ENCODE results near the gene CHRNA9.

Gene CHRNA9

GRCh38 chr4:40337051-40337450 lies 1.9 kb downstream of the CHRNA9 start:
- no peak for DNase-seq (ENCODE audit: low read depth in 1 of 2, low spot score in 1 of 2)

GRCh38 chr4:40337523-40337922 lies 2.4 kb downstream of the CHRNA9 start:
- no peak for DNase-seq (ENCODE audit: low read depth in 1 of 2, low spot score in 1 of 2)

GRCh38 chr4:40340030-40340429 lies 4.9 kb downstream of the CHRNA9 start:
- no peak for DNase-seq (ENCODE audit: low read depth in 1 of 2, low spot score in 1 of 2)

GRCh38 chr4:40347472-40347871 lies 12.3 kb downstream of the CHRNA9 start:
- no peak for DNase-seq (ENCODE audit: low read depth in 1 of 2, low spot score in 1 of 2)

GRCh38 chr4:40348000-40348399 lies 12.9 kb downstream of the CHRNA9 start:
- DNase-seq (ENCODE audit: low read depth in 1 of 2, low spot score in 1 of 2): no peak

GRCh38 chr4:40349561-40350198 lies 14.5 kb downstream of the CHRNA9 start:
- no peak for DNase-seq (ENCODE audit: low read depth in 1 of 2, low spot score in 1 of 2)

GRCh38 chr4:40350627-40351227 lies 15.6 kb downstream of the CHRNA9 start:
- no peak for DNase-seq (ENCODE audit: low read depth in 1 of 2, low spot score in 1 of 2)

- no peak for DNase-seq (ENCODE audit: low read depth in 1 of 2, low spot score in 1 of 2)
Measured at GRCh38 chr4:40354158-40354557, 19.0 kb downstream of the CHRNA9 start.

- DNase-seq (ENCODE audit: low read depth in 1 of 2, low spot score in 1 of 2): no peak
Measured at GRCh38 chr4:40355131-40355530, 20.0 kb downstream of the CHRNA9 start.

GRCh38 chr4:40357738-40358137 lies 22.6 kb downstream of the CHRNA9 start:
- DNase-seq (ENCODE audit: low read depth in 1 of 2, low spot score in 1 of 2): no peak

GRCh38 chr4:40361338-40361737 lies 26.2 kb downstream of the CHRNA9 start:
- no peak for DNase-seq (ENCODE audit: low read depth in 1 of 2, low spot score in 1 of 2)

- no peak for DNase-seq (ENCODE audit: low read depth in 1 of 2, low spot score in 1 of 2)
Measured at GRCh38 chr4:40363382-40363920, 28.3 kb downstream of the CHRNA9 start.

GRCh38 chr4:40363945-40364344 lies 28.8 kb downstream of the CHRNA9 start:
- no peak for DNase-seq (ENCODE audit: low read depth in 1 of 2, low spot score in 1 of 2)

- no peak for DNase-seq (ENCODE audit: low read depth in 1 of 2, low spot score in 1 of 2)
Measured at GRCh38 chr4:40365766-40366165, 30.6 kb downstream of the CHRNA9 start.

- DNase-seq (ENCODE audit: low read depth in 1 of 2, low spot score in 1 of 2): no peak
Measured at GRCh38 chr4:40367451-40367850, 32.3 kb downstream of the CHRNA9 start.

- DNase-seq (ENCODE audit: low read depth in 1 of 2, low spot score in 1 of 2): no peak
Measured at GRCh38 chr4:40369437-40370274, 34.5 kb downstream of the CHRNA9 start.

- no peak for DNase-seq (ENCODE audit: low read depth in 1 of 2, low spot score in 1 of 2)
Measured at GRCh38 chr4:40372651-40373050, 37.5 kb downstream of the CHRNA9 start.

GRCh38 chr4:40373636-40374035 lies 38.5 kb downstream of the CHRNA9 start:
- DNase-seq (ENCODE audit: low read depth in 1 of 2, low spot score in 1 of 2): no peak

- no peak for DNase-seq (ENCODE audit: low read depth in 1 of 2, low spot score in 1 of 2)
Measured at GRCh38 chr4:40375095-40375494, 40.0 kb downstream of the CHRNA9 start.

GRCh38 chr4:40375620-40376019 lies 40.5 kb downstream of the CHRNA9 start:
- DNase-seq (ENCODE audit: low read depth in 1 of 2, low spot score in 1 of 2): no peak

GRCh38 chr4:40377512-40378365 lies 42.6 kb downstream of the CHRNA9 start:
- no peak for DNase-seq (ENCODE audit: low read depth in 1 of 2, low spot score in 1 of 2)
